ENCODE measurements around the gene EXOC6B.
A peak's percentile ranks its signal among the peaks of the same experiment; 100 is the strongest.

The EXOC6B gene

DNA sequence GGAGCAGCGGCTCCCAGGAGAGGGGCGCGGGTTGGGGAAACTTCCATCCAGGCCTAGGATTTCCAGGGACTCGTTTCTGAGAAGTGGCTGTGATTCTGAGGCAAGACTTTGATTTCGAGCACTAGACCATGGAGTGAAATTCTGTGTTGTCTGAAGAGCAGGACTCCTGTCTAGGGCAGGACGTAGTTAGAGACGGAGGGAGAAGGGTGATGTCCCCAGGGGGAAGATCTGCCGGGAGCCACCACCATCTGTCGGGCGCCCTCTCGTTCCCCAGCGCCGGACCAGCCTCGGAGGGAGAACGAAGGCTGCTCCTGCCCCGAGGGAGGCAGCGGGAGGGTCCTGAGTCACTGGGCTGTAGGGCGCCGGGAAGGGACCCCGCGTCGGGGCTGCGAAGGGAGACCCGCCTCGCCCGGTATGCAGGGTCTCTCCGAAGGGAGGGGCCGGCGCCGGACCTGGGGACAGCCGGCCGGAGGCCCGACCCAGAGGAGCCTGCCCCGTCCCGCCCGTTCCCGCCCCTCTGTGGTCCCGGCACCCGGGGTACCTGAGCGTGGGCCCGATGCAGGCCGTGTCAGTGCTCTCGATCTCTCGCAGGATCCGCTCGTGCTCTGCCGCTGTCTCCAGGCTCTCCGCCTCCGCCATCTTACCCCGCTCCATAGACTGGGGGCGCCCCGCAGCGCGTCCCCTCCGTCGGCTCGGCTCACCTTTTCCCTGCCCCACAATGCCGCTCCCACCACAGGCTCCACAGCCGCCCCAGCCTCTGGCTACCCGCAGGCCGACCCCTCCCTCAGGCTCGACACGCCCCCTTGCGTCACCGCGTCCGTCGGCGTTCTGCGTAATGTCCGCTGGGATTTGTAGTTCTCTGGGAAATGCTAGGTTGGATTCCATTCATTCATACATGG, at the start of gene EXOC6B:
EXOC6B (minus strand) TSS at position 777 of the 899 bp plus-strand sequence.
- peaks cover 15% of the 10 kb centered on the region for H3K4me1 ChIP-seq (ENCODE audit: insufficient read depth, low read length)

DNA sequence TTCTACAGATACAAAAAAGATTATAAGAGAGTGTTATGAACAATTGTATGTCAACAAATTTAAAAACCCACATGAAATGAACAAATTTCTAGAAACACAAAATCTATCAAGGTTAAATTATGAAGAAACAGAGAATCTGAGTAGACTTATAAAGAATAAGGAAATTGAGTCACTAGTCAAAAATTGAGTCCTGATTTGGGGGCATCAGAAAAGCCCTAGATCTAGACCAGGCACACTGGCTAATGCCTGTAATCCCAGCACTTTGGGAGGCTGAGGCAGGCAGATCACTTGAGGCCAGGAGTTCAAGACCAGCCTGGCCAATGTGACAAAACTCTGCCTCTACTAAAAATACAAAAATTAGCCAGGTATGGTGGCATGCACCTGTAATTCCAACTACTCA, 46.0 kb upstream of the EXOC6B start:
- no peaks in the 10 kb centered on the region for H3K4me1 ChIP-seq (ENCODE audit: insufficient read depth, low read length)
- no peak overlapping the region for H2AFZ ChIP-seq (ENCODE audit: low read depth, low read length)
- TF ChIP-seq, protein P1, sequence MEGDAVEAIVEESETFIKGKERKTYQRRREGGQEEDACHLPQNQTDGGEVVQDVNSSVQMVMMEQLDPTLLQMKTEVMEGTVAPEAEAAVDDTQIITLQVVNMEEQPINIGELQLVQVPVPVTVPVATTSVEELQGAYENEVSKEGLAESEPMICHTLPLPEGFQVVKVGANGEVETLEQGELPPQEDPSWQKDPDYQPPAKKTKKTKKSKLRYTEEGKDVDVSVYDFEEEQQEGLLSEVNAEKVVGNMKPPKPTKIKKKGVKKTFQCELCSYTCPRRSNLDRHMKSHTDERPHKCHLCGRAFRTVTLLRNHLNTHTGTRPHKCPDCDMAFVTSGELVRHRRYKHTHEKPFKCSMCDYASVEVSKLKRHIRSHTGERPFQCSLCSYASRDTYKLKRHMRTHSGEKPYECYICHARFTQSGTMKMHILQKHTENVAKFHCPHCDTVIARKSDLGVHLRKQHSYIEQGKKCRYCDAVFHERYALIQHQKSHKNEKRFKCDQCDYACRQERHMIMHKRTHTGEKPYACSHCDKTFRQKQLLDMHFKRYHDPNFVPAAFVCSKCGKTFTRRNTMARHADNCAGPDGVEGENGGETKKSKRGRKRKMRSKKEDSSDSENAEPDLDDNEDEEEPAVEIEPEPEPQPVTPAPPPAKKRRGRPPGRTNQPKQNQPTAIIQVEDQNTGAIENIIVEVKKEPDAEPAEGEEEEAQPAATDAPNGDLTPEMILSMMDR (IDR thresholded peaks at IDR 0.05; ENCODE audit: borderline replicate concordance, extremely low read depth, low read length, poor library complexity, severe bottlenecking) = no peak
- no peak for TF ChIP-seq EZH2 (IDR thresholded peaks at IDR 0.05; ENCODE audit: borderline replicate concordance, low read depth, low read length, severe bottlenecking)
- no peaks in the 10 kb centered on the region for H3K79me2 ChIP-seq (ENCODE audit: insufficient read depth, low read length)
- no peak for ATAC-seq (ENCODE audit: insufficient read depth, low read depth)
- no peak for DNase-seq
- H4K20me1 ChIP-seq (ENCODE audit: insufficient read depth, low read length) = no peaks in the 10 kb centered on the region
- no peaks in the 10 kb centered on the region for H3K9me3 ChIP-seq (ENCODE audit: insufficient read depth, low read length, severe bottlenecking)
- no peaks in the 10 kb centered on the region for H3K36me3 ChIP-seq (ENCODE audit: insufficient read depth, low read length)
- H3K27ac ChIP-seq (ENCODE audit: low read length) = no peak overlapping the region
- no peak overlapping the region for H3K9ac ChIP-seq (ENCODE audit: low read depth, low read length)
- no peak overlapping the region for H3K4me2 ChIP-seq (ENCODE audit: insufficient read depth, low read length)
- H3K27me3 ChIP-seq (ENCODE audit: insufficient read depth, low read length, poor library complexity) = peaks cover 4% of the 10 kb centered on the region
- H3K4me3 ChIP-seq (ENCODE audit: low read depth in 1 of 2, low read length in 2 of 2) = no peak overlapping the region

More for the DNA sequence above, at the start of gene EXOC6B:
- H3K27me3 ChIP-seq (ENCODE audit: insufficient read depth, low read length, poor library complexity) = no peaks in the 10 kb centered on the region
- H3K9ac ChIP-seq (ENCODE audit: low read depth, low read length) = peak within 1 kb of the TSS; percentile 57
- H3K36me3 ChIP-seq (ENCODE audit: insufficient read depth, low read length) = no peaks in the 10 kb centered on the region
- no peaks in the 10 kb centered on the region for H3K9me3 ChIP-seq (ENCODE audit: insufficient read depth, low read length, severe bottlenecking)
- H3K27ac ChIP-seq (ENCODE audit: low read length) = no peak within 1 kb of the TSS
- TF ChIP-seq, protein P1 (IDR thresholded peaks at IDR 0.05; ENCODE audit: borderline replicate concordance, extremely low read depth, low read length, poor library complexity, severe bottlenecking) = no peak
- no peaks in the 10 kb centered on the region for H3K79me2 ChIP-seq (ENCODE audit: insufficient read depth, low read length)
- DNase-seq = peak; percentile 82
- no peaks in the 10 kb centered on the region for H4K20me1 ChIP-seq (ENCODE audit: insufficient read depth, low read length)
- H3K4me3 ChIP-seq (ENCODE audit: low read depth in 1 of 2, low read length in 2 of 2) = peak within 1 kb of the TSS; percentile 7 to 68; a peak in 3 of 4 replicates
- H2AFZ ChIP-seq (ENCODE audit: low read depth, low read length) = peak within 1 kb of the TSS; percentile 66
- peak within 1 kb of the TSS; percentile 67 for H3K4me2 ChIP-seq (ENCODE audit: insufficient read depth, low read length)
- ATAC-seq (ENCODE audit: insufficient read depth, low read depth) = peak; percentile 88

DNA sequence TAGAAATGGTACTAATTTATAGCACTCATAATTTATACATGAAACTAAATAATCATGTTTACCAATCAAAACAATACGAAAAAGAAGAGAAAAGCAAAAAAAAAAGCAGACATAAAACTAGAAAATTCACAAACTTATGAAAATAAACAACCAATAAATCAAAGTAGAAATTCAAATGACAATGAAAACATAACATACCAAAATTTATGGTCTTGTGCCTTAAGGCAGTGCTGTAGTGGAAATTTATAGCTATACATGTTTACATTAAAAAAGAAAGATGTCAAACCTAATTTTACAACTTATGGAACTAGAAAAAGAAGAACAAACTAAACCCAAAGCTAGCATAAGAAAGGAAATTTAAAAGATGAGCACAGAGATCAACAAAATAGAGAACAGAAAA, 45.2 kb upstream of the EXOC6B start:
- Histone ChIP-seq H4K20me1 (ENCODE audit: insufficient read depth, low read length) (no peaks in the 10 kb centered on the region), H3K4me1 (ENCODE audit: insufficient read depth, low read length) (no peaks in the 10 kb centered on the region), H3K36me3 (ENCODE audit: insufficient read depth, low read length) (no peaks in the 10 kb centered on the region), H3K9me3 (ENCODE audit: insufficient read depth, low read length, severe bottlenecking) (no peaks in the 10 kb centered on the region), H3K27ac (ENCODE audit: low read length) (no peak overlapping the region), H3K79me2 (ENCODE audit: insufficient read depth, low read length) (no peaks in the 10 kb centered on the region), H3K9ac (ENCODE audit: low read depth, low read length) (no peak overlapping the region), H2AFZ (ENCODE audit: low read depth, low read length) (no peak overlapping the region), H3K4me3 (ENCODE audit: low read depth in 1 of 2, low read length in 2 of 2) (no peak overlapping the region), H3K4me2 (ENCODE audit: insufficient read depth, low read length) (no peak overlapping the region), H3K27me3 (ENCODE audit: insufficient read depth, low read length, poor library complexity) (peaks cover 4% of the 10 kb centered on the region)
- TF ChIP-seq EZH2 (IDR thresholded peaks at IDR 0.05; ENCODE audit: borderline replicate concordance, low read depth, low read length, severe bottlenecking) = no peak
- TF ChIP-seq, protein P1 (IDR thresholded peaks at IDR 0.05; ENCODE audit: borderline replicate concordance, extremely low read depth, low read length, poor library complexity, severe bottlenecking) = no peak
- ATAC-seq (ENCODE audit: insufficient read depth, low read depth) (no peak), DNase-seq (no peak)
